ENCODE measurements around the gene PHF5A.
"Not testable (repeated sequence)": the region's sequence is repeated elsewhere in the genome, so short reads cannot be mapped to it uniquely, and the experiment has no call there.

The PHF5A gene

DNA sequence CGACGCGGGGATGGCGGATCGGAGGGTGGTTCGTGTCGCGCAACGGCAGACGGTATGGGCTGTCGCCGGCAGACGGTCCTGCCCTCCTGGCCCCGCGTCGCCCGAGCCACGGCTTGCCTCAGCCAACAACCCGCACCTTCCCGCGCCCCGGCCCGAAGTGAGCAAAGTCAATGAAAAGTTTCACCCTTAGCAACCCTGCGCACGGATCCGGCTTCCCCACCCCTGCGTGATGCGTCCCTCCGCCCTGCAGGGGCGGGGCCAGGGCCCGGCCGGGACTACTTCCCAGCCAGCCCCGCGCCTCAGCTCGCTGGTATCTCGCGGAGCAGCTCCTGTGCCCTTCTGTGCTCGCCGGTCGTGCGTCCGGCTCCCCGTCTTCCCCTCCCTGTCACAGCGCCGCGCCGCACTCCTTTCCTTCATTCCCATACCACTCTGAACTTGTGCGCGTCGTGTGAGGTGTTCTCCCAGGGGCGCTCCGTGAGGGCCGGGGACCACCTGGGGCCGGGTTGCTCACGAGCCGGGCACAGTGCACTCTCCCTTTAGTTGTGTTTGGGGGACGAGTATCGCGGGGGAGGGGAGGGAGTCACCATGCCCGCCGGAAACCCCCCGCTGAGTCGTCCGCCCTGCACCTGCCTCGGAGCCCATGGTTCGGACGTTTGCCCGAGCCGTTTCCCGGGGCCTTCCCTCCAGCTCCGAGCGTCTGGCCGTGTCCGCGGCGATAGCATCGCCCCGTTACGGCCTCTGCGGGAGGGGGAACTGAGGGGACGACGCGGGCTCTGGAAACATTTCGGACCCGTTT lies 21.7 kb downstream of the PHF5A start, which contains the start of gene TOB2:
TOB2 (minus strand) TSS at position 163 of the 796 bp plus-strand sequence. CDS start 9,456 bp downstream, outside the sequence.
- peak; percentile 90 for DNase-seq (ENCODE audit: low read depth)

DNA sequence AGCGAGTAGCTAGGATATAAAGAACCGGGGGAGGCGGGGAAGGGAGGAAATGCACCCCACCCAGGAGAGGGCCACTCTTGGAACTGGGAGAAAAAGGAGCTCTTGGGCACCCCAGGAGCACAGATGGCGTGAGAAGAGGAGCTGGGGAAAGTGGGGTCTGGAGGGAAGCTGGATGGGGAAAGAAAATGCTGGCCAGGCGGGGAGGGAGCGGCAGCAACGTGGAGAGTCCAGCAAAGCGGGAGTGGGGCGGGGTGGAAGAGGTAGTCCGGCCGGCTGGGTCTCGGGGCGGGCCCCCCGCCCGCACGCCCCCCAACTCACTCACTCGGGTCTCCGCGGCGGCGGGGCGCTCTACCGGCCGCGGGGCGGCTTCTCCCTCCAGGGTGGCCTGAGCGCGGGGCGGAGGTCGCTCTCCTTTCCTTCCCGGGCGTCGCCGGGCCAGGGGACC lies 22.4 kb downstream of the PHF5A start:
- DNase-seq (ENCODE audit: low read depth) = no peak

DNA sequence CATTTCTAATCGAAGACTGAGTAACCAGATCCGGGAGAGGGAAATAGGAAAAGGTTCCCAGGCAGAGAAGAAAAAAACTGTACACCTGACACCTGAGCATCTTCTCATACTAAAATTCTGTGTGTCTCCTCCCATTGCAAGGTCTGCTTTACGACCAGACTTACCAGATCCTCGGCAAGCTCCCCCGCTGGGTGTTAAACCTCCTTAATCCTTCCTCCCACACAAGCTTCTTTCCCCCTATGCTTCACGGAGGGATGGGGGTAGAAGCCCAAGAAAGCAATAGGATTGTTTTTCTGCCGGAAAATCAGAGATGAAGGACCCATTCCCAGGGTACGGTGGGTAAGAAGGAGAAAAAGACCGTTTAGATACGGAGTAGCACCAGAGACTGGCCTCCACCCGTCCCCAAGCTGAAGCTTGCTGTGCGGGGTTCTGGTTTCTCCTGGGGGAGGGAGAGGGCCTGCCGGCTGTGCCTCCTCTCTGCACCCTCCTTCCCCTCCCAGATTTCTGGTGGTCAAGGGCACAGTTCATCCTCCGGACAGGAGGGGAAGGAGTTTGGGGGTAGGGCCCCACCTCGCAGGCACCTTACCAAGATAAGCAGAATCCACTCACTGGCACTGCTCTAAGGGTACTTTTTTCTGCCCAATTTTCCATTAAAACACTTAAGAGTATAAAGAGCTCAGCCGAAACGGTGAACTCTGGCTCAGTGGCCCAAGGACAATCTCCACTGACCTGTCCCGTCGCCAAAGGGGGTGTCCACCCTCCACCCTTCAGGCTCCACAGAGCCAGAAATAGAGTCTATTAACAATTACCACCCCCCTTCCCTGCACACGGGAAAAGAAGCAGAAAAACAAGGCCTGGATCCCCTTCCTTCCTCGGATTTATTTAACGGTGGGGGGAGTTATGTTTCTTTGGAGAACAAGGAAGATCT lies 23.1 kb downstream of the PHF5A start:
- DNase-seq (ENCODE audit: low read depth) = no peak

DNA sequence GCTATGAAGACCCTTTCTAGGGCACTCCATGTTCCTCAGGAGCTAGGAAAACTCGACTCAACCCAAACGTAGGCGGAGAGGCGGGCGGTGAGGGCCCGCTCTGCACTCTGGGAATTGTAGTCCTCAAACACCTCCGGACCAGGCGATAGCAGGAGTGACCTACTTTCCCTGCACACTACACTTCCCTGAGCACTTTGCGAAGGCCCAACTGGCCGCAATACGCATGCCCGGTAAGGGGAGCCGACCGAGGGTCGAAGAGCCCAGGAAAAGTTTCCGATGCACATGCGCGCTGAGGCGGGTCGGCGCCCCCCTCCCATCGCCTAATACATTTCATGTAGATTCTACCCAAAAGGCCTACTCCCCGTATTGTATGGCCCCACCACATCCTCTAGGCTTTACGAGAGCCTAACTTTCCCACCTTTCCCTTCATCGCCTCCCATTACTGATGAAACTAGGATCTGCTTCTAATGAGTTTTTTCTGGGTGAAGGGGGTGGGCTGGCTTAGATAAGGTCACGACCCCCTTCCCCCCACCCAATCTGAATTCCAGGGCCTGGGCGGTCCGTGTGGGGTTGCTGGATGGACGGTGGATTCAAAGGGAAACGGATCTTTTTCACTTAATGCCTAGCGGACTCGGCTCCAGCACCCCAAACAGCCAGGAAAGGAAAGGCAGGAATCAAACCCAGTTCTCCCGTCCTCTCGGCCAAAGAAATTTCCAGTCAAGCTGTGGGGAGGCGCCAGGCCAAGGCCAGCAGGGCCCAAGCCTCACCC lies 23.9 kb downstream of the PHF5A start:
- DNase-seq (ENCODE audit: low read depth) = peak; percentile 59

DNA sequence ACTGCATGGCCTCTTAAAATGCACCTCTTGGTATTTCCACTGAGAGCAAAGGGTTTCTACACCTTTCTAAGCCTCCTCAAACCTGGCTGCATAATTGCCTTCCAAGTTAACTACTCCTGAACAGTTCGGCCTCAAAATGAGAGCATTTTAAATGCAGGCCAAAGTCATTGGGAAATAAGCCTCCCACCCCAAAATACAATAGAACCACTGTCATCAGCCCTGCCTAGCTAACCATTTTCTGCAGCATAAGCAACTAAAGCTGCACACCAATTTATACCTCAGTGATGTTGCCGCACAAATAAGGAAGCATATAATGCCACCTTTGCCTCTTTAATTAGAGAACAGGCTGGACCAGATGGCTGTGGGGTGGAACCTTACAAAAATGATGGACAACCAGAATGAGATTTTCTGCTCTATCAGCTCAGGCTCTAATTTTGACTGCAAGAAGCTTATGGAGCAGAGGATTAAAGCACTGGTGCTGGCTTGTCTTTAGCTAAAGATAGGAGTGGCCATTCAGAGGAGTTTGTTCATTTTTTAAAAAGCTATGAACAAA lies 26.2 kb downstream of the PHF5A start:
- no peak for DNase-seq (ENCODE audit: low read depth)

DNA sequence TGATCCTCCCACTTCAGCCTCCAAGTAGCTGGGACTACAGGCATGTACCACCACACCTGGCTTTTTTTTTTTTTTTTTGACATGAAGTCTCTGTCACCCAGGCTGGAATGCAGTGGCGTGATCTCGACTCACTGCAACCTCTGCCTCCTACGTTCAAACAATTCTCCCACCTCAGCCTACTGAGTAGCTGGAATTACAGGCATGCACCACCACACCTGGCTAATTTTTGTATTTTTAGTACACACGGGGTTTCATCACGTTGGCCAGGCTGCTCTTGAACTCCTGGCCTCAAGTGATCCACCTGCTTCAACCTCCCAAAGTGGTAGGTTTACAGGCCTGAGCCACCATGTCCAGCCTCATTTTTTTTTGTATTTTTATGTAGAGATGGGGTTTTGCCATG lies 28.0 kb downstream of the PHF5A start:
- not testable (repeated sequence) for DNase-seq (ENCODE audit: low read depth)

DNA sequence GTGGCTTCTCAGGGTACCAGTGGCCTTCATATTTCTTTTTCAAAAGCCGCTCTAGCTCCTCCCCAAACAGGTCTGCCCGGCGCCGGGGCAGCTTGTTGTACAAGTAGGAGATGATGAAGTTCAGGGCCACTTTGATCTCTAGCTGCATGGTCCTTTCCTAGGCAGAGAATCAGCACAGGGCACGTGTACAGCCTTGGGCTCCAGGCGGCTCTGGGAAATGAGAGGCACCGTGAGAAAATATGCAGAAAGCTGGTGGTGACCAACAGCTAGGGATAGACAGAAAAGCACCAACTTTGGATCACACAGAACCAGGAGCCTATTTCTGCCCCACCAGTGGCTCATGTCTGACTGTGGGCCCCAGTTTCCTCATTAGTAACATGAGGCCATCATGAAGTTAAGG lies 31.3 kb downstream of the PHF5A start:
- no peak for DNase-seq (ENCODE audit: low read depth)

DNA sequence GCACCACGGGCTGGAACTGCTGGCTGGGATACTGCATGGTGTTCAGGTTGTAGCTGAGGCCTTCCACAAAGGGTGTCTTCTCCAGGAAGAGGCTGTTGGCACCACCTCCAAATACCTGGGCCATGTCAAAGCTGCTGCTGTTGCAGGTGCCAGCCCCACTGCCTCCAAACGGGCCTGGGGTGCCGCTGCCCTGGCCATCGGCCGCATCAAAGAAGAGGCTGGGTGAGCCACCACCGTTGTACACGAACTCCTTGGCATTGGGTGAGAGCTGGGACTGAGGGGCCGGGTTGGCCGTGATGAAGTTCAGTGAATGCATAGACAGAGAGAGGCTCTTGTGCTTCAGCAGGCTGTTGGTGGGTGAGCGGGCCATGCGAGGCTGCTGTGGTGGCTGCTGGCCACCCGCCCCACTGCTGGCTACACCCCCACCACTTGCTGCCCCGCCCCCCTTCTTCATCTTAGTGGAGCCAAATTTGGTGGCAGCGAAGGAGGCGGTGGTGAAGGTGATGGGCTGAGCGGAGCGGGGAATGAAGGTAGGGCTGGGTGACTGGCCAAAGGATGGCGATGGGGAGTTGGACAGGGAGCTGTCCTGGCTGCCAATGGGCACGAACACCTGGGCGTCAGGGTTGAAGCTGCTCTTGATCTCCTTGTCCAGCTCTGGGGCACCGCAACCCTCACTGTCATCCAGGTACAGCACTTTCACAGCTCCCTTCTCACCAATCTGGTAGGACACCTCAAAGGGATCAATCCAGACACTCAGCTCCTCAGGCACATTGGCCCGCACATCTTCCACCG lies 32.0 kb downstream of the PHF5A start:
- no peak for DNase-seq (ENCODE audit: low read depth)

DNA sequence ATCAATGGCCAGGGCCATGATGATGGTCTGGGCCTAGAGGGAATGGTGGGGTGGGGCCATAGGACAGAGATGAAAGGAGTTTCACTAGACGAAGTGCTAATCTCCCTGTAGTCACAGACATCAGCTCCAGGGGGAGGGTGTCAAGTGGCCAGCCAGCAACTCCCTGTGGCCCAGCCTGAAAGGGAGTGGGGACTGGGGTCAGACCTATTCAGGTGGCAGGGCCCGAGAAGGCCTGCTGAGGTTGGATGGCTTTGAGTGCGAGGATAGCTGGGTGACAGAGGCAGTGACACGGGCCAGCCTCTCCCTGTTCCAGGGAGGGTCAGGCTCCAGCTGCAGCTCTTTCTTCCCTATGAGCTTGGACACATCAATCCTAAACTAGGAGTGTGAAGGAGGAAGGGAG lies 32.9 kb downstream of the PHF5A start:
- no peak for DNase-seq (ENCODE audit: low read depth)

DNA sequence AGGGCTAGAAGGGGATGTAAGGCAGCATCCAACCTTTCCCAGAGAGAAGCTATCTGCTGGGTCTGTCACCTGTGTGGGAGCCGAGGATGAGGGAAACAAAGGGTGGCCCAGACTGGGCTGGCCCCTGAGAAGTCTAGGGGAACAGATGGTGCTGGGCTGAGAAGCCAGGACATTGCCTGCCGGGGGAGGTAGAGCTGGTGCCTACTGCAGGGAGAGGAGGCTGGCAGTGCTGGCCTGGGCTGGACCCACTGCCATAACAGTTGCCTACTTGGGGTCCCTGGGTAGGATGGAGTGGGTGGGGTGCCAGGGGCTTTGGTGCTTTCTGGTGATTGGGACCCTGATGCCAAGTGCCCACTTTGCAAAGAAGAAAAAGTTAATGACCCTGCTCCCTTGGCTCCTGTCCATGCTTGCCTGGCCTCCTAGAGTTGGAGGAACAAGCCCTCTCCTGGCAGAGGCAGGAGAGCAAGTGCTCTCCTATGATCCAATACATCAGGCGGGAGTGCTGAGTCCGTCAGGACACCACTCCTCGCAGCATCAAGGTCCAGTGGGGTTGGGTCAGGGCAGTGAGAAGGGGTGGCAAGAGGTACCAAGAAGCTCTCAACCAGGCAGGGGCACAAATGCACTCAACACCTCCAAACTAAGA lies 34.0 kb downstream of the PHF5A start:
- DNase-seq (ENCODE audit: low read depth) = not testable (repeated sequence)

DNA sequence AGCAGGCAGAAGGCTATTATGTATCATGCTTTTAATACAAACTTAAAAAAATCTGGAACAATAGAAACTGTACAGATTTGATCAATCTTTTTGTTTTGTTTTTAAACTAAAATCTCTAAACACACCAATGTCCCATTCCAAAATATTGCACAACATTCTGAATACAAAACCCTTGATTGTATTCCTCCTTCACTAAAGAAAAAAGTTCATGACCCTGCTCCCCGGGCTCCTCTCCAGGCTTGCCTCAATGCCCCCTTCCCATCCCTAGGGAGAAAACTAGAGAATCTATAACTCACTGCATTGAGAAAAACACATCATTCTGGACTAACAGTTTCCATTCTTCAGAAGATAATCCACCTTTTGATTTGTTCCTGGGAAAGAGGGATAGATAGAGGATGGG lies 35.0 kb downstream of the PHF5A start:
- DNase-seq (ENCODE audit: low read depth) = not testable (repeated sequence)

DNA sequence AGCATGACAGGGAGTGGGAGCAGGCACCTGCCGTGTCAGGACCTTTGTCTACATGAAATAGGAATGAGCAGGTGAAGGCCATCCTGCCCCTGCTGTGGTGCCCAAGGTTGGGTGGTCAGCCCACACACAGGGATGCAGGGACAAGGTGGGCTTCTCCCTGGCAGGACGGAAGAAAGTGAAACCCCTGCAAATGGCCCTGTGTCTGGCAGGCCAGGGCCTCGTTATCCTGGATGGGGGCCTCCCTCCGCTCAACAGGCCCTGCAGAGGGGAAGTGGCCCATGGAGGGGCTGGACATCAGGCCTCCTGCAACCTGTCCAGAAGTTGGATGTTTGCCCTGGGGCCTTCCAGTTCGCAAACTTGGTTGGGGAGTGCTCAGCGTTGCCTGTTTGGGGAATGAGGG lies 36.8 kb downstream of the PHF5A start:
- no peak for DNase-seq (ENCODE audit: low read depth)

DNA sequence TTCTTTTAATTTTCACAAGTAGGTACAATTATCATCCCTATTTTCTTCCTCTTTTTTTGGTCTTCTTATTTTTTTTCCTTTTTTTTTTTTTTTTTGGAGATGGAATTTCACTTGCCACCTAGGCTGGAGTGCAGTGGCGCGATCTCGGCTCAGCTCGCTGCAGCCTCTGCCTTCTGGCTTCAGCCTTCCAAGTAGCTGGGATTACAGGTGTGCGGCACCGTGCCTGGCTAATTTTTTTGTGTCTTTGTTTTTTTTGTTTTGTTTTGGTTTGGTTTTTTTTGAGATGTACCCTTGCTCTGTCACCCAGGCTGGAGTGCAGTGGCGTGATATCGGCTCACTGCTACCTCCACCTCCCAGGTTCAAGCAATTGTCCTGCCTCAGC lies 38.5 kb downstream of the PHF5A start:
- no peak for DNase-seq (ENCODE audit: low read depth)

DNA sequence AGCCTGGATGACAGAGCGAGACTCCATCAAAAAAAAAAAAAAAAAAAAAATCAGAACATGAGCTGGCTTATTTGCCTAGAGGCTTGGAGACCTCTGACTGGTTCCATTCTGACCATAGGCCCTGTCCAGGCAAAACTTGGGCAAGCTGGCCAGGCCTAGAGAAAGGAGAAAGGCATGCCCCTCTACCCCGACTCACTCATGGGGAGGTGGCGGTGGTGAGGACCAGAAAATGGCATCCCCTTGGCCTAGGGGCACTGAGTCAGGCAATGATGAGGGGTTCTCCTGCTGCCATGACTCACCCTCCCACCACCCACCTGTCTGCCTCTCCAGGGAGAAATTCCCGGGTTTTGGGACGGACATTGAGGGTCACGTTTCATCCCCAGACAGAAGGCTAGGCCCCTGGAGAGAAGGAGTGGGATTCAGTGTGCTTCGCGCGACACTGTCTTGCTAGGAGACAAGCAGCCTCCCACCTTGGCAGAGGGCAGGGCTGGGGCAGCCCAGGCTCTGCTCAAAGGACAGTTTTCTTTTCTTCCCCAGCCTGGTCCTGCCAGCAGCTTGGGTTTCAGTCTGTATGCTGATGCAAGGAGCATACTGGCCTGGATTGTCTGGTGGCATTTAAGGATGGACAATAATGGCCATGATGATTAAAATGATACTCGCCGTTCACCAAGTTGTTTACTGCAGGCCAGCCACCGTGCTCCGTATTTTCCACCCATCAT lies 39.1 kb downstream of the PHF5A start:
- DNase-seq (ENCODE audit: low read depth) = no peak

DNA sequence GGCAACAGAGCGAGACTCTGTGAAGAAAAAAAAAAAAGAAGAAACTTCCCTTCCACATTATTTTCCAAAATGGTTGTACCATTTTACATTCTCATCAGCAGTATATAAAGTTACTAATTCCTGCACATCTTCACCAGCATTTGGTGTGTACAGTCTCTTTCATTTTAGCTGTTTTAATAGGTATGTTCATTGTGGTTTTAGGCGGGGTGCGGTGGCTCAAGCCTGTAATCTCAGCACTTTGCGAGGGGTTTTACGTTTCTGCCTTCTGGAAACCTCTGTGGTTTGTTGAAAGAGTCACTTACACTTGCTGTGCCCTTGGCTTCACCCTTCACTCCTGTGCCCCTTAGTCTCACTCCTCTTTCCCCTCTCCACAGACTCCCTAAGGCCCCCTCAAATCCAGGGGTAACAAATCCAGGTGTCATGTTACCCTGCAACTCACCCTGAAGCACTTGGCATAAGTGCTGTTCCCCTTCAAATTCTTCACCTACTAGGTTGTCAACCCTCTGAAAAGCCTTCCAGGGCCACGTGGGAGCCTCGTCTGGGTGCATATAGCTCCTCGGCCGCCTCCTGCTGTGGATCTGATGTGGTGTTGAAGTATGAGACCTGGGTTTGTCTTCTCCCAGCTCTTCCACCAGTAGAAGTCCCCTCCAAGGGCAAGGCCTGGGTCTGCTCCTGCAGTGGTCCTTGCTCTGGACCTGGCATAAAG lies 42.7 kb downstream of the PHF5A start:
- DNase-seq (ENCODE audit: low read depth) = no peak

DNA sequence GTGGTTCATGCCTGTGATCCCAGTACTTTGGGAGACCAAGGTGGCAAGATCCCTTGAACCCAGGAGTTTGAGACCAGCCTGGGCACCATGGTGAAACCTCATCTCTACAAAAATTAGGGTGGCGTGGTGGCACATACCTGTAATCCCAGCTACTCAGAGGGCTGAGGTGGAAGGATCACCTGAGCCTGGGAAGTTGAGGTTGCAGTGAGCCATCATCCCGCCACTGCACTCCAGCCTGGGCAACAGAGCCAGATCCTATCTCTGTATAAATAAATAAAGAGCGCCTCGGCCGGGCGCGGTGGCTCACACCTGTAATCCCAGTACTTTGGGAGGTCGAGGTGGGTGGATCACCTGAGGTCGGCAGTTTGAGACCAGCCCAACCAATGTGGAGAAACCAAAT lies 49.8 kb downstream of the PHF5A start:
- DNase-seq (ENCODE audit: low read depth) = no peak

DNA sequence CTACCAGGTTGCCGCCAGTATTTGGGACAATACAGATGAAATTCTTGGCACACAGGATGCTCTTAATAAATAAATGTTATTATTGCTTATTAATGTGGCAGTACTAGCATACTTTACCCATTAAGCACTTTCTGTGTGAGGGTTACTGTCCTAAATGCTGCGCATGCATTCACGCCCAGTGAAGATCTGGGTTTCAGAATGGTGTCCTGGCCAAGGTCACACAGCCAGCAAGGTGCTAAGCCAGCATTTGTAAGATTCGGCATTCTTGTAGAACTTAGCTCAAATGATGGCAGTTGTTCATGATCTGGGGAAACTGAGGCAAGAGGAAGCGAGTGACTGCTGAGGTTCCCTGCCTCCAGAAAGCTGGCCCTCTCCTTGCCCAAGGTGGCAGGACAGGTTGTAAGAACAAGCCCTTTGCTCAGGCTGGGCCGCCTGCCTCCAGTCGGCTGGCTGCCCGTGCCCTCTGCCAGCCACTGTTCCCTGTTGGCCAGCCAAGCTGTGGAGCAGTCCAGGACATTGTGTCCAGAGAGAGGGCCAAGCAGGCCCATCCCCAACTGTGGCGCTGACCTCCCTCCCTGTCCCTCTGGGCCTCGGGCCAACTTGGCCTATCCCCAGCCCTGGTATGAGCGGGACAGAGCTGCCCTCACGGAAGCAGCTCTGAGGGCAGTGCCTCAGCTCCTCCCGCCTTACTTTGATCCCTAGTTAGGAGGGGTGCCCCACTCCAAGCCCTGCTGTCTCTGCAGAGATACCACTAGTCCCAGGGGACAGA lies 50.7 kb downstream of the PHF5A start:
- DNase-seq (ENCODE audit: low read depth) = no peak

DNA sequence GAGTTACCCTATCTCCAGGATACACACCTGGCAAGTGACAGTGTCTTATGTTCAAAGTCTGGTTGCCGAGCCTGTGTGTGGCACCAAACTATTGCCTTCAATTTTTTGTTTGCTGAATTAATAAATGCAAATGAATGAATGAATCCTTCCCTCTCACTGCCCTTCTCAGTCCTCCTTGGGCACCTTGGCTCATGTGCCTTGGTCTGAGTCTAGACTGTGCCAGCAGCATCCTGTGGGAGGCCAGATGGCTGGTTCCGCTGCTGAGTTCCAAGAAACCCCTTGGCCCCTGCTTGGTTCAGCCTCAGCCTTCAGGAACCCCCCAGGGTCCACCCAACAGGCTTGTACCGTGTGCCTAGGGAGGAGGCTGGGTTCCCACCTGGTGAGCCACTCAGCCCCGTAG lies 52.9 kb downstream of the PHF5A start:
- DNase-seq (ENCODE audit: low read depth) = no peak
